ENCODE measurements around the gene TLE4.
A peak's percentile ranks its signal among the peaks of the same experiment; 100 is the strongest.

Gene TLE4

DNA sequence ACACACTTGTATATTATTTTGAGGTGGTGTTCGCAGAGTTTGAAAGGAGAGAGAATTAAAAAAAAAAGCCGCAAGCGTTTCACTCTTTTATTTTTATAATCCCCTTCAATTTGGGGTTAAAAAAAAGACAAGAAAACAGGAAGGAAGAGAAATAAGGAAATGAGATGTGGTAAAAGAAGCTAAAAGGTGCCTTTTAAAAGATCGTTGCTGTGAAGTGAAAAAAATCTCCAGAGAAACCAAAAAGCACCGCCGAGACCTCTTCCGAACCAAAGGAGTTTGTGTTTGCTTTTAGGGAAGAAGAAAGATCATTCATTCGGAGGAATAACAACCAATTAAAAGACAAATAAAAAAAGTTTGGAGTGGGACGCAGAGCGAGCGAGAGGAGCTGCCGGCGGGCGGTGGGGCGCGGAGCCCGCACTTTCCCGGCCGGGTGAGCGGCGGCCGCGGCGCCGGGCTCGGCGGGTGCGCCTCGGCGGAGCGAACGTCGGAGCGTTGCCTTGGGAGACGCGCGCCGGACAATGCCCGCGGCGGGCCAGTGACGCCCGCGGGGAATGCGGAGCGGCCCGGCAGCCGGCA lies 355 bp downstream of the TLE4 start:
- no peak for DNase-seq

DNA sequence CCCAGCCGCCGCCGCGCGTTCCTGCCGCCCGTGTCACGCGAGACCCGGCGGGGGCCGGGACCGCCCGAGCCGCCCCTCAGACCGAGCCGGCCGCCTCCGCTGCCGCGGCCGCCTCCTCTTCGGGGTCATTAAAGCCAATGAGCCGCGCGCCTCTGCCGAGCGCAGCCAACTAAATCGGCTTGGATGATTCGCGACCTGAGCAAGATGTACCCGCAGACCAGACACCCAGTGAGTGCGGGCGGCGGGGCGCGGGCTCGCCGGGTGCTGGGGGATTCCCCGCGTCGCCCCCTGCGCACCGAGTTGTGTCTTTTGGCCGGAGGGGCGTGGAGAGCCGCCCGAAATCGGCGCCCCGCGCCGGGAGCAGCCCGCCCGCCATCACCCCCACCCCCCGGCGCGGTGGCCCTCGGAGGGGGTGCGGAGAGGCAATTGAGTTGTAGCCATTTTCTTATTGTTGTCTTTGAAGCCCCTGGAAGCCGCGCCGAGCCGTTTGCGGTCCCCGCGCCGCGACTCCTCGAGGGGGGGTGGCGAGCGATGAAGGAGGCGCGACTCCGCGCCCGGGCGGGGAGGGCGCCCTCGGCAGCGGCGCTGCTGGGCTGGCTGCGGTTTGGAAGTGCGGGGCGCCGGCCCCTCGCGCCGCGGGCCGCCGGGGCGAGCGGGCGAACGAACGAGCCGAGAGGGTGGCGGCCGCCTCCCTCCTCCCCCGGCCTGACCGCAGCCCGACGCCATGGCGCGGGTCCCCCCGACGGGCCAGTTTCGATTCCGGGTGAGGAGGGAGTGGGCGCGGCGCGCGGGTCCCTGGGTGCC lies 1.0 kb downstream of the TLE4 start:
- DNase-seq = peak; percentile 61

DNA sequence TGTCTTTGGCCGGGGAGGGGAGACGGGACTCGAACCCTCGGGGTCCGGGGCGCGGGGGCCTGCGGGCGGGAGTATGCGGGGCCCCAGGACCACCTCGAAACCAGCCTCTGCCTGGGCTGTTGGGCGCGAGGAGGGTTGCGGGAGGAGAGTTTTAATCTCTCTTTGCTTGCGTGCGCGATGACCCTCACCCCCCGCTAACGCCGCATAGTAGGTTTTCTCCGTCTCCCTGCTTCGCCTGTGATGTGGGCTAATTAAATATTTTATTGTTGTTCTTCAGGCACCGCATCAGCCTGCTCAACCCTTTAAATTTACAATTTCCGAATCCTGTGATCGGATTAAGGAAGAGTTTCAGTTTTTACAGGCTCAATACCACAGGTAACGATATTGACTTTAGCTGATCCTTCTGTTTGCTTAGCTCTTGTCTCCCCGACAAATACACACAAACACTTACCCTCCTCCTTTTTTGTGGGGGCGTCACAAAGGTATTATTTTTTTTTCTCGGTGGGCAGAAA lies 1.7 kb downstream of the TLE4 start:
- no peak for DNase-seq

DNA sequence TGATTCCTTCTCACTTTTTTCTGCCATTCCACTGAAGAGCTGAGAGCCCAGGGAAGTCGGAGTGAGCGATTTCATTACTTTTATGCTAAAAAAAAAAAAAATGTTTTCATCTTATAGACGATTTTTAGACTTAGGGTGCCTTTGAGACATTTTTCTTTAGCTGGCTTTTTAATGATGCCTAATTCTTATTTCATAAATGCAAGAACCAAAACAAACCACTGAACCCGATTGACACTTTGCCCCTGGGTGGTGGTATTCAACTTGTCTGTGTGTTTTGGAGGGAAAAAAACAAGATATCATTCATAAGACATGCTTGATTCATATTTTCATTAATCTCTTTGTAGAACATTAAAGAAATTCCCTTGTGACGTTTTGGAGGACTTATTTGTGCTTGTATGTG lies 2.4 kb downstream of the TLE4 start:
- no peak for DNase-seq

DNA sequence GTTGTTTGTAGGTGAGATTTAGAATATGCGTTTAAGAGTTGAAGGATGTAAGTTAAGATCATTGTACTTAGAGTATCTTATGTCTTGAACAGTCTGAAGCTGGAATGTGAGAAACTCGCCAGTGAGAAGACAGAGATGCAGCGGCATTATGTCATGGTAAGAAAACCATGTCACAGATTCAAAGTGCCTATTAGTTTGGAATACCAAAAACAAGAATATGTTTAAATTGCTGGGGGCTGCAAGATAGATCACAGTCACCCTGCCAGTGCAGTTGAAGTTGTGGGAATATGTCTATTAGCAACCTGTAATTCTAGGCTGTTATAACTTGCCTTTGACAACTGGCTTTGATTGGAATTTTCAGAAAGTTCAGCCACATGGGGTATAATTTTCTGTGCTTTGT lies 3.0 kb downstream of the TLE4 start:
- no peak for DNase-seq

DNA sequence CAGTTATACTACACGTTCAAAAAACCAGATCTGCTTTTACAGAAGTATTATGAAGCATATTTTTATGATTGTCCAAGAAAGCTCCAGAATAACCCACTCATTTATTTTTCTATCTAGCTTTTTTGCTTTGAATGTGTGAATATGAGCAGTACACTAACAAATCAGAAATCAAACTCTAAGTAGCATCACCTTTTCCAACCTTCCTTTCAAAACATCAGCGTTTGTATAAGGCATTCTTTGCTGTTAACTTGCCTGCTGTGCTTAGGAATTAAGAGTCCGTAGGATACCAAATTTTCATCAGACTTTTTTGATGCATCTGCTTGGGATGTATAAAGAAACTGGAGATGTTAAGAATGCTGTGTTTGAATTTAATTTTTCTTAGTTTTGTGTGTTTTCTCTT lies 3.8 kb downstream of the TLE4 start:
- DNase-seq = no peak

DNA sequence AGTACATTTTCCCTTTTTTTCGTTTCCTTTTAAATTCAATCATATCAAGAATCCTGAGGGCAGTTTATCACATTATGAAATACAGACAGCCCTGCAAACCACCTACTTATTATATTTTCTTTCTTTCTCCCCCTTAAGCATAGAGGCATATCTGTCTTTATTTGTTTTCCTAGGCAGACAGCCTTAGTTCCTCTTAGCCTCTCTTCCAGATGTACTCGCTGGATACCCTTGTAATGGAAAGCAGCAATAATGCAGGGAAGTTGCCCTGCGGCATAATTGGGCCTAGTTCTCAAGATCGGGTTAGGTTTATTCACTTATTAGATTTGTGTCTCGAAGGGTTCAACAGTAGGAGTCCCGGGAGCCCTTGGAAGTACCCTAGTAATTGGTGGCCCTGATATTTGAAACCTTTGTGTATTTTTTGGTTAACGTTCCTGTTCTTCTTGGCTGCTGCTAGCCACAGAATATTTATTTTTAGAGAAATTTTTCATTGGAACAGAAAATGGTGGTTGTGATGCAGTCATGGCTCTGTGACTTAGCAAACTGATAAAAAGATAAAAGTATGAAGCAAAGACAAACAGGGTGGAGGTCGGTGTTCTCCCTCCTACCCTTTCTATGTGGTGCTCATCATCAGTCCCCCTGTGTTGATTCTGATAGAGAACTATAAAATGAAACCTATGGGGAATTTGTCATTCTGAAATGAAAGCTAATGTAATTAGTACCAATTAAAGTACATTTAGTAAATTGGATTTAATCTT lies 6.4 kb downstream of the TLE4 start:
- DNase-seq = no peak

DNA sequence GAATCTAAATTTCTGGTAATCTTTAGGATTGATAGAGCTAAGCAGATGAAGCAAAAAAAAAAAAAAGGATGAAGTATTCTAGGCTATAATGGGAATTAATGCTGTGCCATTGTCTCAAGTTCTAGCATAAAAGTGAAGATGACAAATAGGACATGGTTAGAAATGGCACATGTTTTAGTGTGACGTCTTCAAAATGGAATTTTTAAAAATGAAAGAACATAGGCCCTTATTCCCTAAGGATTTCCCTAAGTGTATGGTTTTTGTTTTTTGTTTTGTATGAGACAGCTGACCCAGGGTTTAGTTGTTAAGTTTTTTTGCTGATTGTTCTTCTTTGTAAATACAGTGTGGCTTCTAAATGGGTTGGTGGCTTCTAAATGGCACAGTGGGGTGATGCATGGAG lies 7.1 kb downstream of the TLE4 start:
- DNase-seq = no peak

DNA sequence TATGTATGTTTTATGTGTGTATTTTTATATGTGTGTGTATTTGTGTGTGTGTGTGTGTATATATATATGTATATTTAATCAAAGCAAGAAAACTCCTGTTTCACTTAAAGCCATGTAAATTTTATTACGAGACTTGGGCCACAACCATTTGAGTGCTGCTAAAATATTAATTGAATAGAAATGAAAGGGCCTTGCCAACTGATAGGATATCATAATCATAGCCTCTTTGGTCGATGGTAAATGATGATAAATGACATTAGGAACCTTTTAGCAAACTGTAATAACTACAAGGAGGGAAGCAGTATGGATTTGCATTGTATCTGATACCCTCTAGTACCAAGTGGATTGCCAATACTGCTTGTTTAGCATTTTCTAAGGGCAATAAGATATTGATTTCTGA lies 7.9 kb downstream of the TLE4 start:
- DNase-seq = no peak

DNA sequence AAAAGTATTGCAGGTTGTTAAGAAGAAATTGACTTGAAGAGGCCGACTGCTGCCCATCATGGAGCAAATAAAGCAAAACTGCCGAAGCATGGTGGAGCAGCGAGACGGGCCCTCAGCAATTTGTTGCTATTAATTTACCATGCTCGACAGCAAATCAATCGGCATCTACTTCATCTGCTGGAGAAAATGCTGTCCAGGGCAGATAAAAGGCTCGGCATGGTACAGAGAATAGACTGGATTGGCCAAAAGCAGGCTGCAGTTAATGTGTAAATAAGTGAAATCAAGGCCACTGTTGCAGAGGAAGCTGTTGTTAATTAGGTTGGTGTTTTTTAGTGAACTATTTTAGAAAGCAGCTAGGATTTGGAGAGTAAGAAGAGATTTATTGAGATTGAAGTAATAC lies 8.3 kb downstream of the TLE4 start:
- no peak for DNase-seq

DNA sequence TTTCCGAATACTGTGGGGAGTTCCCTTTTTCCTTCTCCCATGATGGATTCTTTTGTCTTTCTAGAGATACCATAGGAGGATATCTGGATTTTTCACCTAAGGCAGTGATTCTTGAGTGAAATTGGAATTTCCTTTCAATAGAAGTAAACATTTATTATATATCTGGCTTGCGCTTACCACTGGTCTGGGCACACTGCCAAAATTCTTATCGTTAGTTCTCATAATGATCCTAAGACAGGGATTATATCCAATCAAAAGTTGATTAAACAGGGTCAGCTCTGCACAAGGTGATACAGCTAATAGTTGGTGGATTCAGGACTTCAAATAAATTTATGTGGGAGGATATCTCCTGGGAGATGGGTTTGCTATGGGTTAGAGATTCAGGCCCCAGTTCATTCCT lies 9.6 kb downstream of the TLE4 start:
- no peak for DNase-seq

DNA sequence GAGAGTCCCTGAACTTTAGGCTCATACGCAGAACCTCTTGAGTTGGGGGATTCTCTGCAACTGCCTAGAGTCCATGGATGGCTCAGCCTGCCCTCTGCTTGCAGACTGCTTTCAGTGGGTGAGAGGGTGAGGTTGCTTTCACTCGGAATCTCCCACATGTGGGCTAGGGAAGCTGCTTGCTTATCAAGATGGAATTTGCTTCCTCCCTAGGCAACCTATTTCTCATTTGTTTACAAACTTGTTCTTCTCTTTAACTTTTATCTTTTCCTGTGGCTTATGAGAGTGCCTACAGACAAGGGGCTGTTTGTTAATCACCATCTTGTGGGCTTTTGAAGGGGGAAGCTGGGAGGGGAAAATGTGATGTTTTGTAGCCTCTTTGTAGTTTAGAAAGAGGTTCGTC lies 10.0 kb downstream of the TLE4 start:
- DNase-seq = peak; percentile 38

DNA sequence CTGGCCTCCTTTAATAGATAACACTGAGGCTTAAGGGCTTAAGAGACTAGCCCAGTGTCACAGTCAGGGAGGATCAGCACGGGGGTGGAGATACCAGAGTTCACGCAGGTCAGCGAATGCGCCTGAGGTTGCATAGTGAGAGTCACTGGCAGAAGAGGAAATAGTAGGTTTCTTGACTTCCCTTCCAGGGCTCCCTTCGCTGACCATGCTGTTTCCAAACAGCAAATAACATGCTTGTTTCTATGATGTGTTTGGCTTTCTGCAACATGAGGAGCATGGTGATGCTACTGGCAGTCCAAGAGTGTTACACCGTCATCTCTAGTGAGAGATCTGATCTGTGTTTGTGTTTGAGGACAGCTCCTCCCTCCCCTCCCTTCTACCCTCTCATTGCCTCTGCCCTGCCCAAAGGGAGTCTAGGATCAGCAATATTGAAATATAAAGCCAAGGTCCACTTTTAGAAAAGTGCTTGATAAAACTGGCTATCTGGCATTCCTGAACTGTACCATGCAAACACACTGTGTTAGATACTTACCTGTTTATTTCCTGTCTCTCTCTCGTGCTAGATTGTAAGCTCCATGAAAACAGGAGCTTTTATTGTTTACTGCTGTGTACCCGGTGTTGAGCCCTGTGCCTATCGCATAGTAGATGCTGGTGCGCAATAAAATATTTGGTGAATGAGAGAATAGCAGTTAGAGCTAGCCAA lies 12.3 kb downstream of the TLE4 start:
- DNase-seq = peak; percentile 40

DNA sequence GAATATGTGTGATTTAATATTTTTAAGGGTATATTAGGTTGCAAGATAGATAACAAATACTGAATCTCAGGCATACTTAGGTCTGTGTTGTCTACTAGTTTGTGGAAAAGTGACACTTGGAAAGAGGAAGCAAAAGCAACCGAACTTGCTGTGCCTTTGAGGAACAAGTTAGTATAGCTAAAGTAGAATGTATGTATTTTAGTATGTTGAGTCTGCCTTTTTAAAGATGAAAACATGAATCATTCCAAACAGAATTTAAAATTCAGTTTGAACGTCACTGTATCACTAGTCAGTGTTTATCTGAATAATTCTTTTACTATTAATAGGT lies 12.9 kb downstream of the TLE4 start:
- no peak for DNase-seq

DNA sequence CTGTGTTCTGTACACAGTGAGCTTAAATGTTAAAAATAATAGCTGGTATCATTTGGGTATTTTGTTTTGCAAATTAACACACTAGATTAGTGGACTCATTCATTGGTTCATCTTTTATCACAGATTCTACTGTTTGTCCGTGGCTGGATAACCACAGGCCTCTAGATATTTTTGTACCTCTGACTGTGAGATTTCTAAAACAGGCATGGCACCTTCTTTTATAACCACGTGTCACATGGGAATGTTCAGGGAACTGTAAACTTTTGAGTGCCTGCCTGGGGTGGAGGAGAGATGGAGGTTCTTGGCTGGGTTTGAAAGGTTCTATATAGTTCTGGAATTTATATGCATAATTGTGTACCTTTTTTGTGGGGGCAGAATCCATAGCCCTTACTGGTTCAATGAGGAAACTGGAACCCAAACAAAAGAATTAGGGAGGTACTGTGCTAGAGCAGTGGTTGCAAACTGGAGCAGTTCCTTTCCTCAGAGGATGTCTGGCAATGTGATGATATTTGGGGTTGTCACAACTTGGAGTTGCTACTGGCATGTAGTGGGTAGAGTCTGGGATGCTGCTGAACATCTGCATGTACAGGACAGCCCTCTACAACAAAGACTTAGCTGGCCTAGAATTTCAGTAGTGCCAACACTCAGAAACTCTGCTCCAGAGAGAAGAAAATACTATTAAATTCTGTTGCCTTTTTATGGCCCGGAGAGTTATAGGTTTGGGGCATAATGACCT lies 16.9 kb downstream of the TLE4 start:
- no peak for DNase-seq

DNA sequence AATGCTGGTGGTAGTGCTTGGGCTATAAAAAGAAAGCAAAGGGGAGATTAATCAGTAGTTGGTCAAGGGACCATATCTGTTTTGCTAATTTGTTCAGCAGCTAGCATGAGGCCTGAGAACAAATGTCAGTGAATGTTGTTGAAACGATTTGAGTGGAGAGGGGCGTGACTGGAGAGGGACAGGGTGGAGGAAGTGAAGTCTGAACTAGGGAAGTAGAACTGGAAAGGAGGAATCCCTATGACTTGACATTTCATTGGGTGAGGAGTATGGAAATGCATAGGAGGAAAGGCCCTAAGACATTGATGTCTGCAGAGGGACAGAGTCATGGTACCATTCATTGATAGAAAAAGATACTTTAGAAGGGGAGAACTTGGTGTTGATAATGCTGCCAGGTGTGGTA lies 19.7 kb downstream of the TLE4 start:
- DNase-seq = no peak

DNA sequence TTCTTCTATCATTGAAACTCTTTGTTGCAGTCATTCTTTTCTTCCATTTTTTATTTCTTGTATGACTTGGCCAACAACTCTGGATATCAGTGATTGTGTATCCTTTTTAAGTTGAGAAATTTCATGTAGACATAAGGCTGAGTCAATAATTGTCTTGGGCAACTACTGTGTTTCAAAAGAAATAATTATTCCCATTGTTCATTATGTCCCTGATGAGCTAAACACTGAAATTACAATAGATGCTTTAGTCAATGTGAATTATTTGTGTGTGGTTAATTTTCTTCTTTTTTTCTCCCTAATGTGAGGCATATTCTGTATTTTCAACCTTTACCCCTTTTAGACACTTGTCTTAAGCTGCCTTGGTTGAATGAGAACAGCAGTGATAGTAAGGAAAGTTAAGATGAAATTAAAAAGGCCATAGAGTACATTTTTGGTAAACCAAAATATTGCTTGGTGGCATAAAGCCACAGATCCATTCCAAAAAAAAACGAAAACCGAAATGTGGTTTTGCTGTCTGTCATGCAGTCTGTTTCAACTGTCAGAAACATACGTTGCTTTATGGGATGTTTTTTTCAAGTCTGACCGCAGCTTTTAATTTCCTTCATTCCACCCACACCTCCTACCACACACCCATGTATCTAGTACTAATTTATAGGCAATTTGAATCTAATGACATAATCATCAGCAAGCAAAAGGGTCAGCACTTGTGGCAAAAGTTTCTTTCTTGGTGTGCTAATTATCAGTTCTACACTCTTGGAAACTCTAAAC lies 21.1 kb downstream of the TLE4 start:
- no peak for DNase-seq

DNA sequence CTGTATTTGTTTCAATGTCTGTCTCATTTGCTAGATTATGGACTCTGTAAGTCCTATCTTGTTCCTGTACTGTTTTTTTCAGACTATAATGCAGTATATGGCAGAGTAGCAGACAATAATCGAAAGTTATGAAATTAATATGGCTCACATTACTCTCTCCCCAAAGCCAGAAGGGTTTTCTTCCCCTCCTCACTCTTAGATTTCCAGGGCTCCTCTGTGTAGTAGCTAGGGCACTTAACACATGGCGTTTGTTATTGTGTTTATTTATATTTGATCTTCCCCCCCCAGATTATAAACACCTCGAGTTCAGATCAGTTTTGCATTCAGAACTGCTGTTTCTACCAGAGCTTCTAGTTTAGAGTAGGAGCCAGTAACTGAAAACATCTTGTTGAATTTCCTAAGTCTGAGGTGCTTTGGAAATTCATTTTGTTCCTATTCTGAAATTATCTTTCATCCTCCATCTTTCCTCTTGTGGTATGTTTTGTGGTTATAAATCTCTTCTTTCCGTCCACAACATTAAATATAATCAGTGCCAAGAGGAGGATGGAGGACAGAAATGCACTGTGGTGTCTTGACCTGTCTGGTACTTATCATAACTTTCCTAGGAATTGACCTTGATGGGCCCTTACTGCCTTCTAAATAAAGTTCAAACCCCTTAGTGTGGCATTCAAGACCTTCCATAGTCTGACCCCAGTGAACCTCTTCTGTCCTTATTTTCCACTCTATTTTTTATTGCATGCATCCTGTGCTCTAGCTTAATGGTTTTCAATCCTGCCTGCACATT lies 27.0 kb downstream of the TLE4 start:
- DNase-seq = no peak

DNA sequence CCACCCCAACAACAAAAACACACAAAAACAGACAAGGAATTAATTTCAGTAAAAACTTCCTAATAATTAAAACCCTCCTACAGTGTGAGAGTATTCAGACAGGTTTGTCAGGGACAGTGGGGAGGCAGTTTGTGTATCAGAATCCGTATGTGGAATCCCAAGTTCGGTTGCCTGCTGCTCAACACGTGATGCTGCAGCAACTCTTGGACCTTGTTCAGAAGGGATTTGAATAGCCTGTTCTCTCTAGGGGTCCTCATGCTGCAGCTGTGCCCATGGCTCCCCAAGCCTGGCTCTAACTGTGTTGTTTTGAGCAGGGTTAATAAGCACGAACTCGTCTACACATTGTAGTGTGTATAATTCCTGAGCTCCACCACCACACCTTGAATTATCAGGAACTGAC lies 28.7 kb downstream of the TLE4 start:
- DNase-seq = no peak

DNA sequence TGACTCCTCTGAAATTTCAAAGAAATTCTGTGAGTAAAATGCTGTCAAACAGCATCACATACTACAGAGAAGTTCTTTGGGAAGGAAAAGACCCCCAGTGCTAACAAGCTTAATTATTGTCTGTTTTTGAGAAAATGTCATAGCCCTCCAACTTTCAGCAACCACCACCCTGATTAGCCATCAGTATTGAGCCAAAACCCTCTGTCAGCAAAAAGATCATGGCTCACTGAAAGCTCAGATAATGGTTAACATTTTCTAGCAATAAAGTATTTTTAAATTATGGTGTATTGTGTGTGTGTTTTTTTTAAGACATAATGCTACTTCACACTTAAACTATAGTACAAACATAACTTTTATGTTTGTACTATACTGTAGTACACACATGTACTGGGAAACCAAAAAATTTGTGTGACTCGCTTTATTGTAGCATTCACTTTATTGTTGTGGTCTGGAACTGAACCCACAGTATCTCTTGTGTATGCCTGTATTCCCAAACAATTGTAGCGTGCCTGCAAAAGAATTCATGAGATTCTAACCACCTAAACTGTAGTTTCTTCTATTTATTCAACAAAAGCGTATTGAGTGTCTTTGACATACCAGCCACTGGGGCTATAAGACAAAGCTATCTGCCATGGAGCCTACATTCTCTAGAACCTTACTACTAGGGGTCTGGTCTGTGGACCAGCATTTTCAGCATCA lies 31.6 kb downstream of the TLE4 start:
- no peak for DNase-seq

DNA sequence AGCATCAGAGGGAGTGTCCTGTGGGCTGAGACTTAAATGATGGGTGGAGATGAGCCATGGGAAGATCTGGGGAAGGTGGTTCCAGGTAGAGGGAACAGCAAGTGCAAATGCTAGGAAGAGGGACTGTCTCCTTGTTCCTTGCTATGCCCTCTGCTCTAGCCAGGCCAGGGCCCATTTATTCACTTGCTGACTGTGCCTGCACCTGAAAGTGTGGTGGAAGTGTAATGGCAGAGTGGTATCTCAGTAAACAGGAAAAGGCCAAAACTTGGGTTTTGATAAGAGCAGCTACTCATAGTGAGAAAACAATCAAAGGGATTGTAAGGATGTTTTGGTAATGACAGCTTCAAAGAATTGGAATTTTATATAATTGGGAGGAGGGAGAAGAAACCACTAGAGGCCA lies 32.4 kb downstream of the TLE4 start:
- DNase-seq = no peak

Measured in stimulated activated CD4-positive, alpha-beta T cell treated with anti-CD3 and anti-CD28 coated beads, Interleukin-4, amount 100 ng/mL, for 24 hours (primary cell).